ENCODE data around the gene KRTAP4-16.
"Not testable (repeated sequence)": the region's sequence is repeated elsewhere in the genome, so short reads cannot be mapped to it uniquely, and the experiment has no call there.

KRTAP4-16 gene

DNA sequence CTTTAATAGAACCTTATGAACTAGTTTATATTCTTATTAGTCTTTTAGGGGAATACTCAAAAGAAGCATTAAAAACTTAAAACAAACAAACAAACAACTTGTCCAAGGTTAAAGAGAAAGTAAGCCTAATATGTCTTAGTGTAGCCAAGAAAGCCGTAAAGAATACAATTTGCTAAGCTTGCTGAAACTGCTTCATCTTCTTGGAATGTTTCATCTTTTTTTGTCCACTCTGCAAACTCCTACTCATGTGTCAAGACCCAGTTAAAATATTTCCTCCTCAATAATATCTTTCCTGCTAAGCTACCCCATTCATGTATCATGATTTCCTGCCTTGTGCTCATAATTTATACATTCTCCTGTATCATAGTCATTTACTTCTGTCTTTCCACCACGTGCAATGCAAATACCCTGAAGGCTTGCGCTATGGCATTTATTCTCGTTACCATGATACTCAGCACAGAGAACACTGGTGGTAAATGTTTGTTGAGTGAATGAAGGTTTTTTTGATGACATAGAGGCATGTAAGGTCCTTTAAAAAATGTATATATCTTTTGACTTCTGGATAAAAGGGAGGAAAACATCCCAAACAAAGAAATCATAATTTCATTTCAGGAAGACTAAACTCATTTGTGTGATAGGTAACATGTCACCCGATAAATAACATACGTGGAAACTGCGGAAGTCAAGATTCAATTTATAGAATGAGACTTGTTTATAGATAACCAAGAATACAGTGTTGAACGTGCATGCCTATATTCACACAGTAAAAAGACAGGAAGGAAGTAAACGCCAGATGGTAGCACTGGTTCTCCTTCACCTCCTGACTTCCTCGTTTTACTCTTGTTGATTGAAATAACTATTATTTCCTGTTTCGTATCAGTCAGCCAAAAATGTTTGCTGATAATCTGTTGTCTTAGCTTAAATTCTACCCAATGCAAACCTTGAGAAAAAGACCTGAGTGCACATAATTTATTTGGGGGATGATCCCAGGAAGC is 18.0 kb upstream of the KRTAP4-16 start:
- DNase-seq (ENCODE audit: low spot score) = not testable (repeated sequence)

DNA sequence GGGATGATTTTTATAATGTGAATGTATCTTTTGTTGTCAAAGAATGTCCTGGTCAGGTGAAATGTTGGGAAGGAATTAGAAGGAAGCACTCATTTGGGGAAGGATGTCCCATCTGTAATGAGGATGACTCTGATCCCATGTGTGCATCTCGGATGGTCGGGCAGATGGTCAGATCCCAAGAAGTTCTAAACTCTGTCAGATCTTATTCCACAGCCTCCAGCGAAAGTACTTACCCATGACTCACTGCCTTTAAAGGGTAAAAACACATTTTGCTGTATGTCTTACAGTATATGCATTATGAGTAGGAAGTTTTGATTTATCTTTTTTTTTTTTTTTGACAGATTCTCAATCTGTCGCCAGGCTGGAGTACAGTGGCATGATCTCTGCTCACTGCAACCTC is 16.7 kb upstream of the KRTAP4-16 start:
- no peak for DNase-seq (ENCODE audit: low spot score)

DNA sequence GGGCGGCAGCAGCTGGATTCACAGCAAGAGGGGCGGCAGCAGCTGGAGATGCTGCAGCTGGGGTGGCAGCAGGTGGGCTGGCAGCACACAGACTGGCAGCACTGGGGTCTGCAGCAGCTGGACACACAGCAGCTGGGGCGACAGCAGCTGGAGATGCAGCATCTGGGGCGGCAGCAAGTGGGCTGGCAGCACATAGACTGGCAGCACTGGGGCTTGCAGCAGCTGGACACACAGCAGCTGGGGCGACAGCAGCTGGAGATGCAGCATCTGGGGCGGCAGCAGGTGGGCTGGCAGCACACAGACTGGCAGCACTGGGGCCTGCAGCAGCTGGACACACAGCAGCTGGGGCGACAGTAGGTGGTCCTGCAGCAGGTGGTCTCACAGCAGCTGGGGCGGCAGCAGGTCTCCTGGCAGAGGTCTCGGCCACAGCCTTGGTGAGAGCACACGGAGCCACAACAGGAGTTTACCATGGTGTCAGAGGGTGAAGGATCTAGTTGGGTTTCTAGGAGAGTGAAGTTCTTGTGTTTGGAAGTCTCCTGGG is 15.9 kb upstream of the KRTAP4-16 start, which contains the start of gene KRTAP4-11:
TSS of gene KRTAP4-11 (minus strand) at position 528 of the 541 bp plus-strand sequence. CDS start at position 470, 58 bp downstream.
- DNase-seq (ENCODE audit: low spot score) = not testable (repeated sequence)

DNA sequence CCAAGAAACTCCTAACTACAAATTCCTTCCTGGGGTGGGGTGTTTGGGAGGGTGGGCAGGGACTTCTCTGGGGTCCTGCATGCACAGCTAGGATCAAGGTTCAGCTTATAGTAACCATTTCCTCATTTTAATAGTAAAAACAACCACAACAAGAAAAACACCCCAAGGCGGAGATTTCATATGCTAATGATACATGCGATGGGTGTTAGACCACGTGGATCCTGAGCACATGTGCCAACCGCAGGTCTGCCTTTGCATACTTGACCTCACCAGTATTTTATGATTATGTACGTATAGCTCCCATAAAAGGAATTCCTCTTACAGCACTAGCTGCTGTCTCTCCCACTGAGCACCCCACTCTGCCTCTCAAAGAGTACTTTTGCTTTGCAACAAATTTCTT is 14.3 kb upstream of the KRTAP4-16 start:
- no peak for DNase-seq (ENCODE audit: low spot score)

DNA sequence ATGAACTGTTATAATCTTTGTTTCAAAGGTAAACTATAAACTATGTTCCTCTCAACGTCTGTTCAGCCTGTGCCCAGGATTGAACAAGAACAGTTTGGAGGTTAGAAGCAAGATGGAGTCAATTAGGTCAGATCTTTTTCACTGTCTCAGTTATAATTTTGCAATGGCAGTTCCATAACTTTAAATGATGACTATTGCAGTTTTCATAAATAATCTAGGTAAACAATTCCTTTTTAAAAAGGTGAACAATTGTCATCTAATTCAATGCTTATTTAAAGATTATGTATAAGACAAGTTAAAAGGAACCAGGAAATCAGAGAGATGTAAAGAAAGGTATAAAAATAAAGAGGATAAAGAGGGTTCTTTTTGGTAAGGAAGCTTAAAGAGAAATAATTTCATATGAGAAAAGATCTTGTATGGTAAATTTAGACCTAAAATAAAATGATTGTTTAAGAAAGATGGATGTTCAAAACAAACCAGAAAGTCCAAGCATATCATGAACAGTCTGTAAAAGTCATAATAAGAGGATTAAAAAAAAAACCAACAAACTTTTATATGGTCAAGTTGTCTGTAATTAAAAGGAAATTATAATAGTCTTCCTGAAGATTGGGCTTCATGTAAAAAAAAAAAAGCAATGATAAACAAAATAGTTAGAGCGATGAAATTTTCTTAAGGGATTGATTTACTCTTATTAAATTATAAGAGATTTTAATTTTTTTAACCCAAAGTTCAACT is 9.3 kb upstream of the KRTAP4-16 start:
- no peak for DNase-seq (ENCODE audit: low spot score)

DNA sequence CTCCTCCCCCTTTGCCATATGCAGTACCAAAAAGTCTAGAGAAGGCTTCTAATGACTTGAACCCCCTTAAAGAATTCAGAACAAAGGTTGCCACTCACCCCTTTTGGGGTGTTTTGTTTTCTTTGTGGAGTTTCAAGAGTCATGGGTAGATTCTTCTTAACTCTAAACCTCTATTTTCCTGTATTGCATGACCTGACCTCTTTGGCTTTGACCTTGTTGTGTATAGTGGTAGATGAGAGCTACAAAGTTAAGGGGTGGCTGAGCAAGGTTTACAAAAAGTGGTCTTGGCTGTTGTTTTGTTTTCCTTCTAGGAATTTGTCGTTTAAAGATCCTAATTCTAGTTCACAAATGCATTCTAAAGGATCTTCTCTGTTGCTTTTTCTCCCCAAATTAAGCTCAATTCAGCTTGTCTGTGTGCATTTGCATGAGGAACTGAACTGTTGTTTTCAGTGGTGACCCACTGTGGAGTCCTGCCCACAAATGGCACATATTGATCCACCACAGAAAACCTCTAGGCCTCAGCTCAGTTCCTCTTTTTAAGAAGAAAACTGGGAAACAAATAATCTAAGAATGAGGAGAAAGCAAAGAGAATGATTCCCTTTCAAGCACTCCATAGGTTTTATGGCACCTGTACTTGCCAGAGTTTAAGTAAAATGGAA is 6.8 kb upstream of the KRTAP4-16 start:
- not testable (repeated sequence) for DNase-seq (ENCODE audit: low spot score)

DNA sequence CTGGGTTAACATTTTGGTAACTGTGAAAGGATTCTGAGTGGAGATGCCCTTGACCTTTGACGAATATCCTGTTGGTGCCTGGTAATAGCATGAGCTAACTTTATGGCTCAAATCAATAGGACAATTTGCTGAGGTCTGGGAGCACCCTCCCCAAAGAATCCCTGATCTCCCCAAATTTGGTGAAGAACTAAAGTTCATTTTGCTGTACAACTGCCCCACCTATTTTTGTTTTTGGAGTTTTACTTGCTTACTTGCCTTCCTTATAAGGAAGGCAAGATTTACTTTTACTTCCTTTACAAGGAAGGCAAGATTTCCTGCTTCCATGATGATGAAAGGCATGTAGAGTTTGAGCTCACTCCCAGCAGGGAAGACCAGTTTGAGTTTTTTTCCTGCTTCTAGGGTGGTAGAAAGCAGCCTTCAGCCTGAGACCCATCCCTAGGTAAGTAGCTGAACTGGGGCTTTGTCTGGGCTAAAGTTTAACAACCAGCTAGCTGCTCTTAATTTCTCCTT is 6.0 kb upstream of the KRTAP4-16 start:
- no peak for DNase-seq (ENCODE audit: low spot score)

DNA sequence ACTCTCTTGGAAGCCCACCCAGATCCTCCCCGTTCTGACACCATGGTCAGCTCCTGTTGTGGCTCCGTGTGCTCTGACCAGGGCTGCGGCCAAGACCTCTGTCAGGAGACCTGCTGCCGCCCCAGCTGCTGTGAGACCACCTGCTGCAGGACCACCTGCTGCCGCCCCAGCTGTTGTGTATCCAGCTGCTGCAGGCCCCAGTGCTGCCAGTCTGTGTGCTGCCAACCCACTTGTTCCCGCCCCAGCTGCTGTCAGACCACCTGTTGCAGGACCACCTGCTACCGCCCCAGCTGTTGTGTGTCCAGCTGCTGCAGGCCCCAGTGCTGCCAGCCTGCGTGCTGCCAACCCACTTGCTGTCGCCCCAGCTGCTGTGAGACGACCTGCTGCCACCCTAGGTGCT is 3.3 kb upstream of the KRTAP4-16 start, which contains the start of gene KRTAP4-9:
TSS of gene KRTAP4-9 (plus strand) at position 43 of the 400 bp plus-strand sequence. CDS start at position 43, 0 bp downstream.
- not testable (repeated sequence) for DNase-seq (ENCODE audit: low spot score)

DNA sequence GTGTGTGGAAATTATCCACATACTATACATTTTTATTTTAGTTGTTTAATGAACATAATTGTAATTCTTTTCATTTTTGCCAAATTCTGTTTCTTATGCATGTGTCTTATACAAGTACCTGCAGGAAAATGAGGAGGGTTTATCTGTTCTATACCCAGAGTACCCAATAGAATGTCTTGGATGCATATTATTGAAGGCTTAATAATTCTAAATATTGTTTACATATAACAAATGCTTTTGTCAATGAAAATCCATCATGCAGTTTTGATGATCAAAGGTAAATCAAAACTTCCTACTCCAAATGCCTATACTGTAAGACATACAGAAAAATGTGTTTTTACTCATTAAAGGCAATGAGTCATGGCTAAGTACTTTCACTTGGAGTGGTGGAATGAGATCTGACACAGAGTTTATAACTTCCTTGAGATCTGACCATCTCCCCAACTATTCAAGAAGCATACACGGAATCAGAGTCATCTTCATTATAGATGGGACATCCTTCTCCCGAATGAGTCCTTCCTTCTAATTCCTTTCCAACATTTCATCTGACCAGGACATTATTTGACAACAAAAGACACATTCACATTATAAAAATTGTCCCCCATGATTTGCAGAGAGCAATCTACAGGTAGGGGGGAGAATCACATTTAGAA is 2.5 kb upstream of the KRTAP4-16 start:
- DNase-seq (ENCODE audit: low spot score) = not testable (repeated sequence)

DNA sequence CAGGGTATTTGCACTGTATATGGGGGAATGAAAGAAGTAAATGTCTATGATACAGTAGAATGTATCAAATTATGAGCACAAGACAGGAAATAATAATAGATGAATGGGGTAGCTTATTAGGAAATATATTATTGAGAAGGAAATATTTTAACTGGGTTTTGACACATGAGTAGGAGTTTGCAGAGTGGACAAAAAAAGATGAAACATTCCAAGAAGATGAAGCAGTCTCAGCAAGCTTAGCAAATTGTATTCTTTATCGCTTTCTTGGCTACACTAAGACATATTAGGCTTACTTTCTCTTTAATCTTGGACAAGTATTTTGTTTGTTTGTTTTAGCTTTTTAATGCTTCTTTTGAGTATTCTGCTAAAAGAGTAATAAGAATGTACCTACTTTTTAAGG is 1.9 kb upstream of the KRTAP4-16 start:
- DNase-seq (ENCODE audit: low spot score) = no peak

DNA sequence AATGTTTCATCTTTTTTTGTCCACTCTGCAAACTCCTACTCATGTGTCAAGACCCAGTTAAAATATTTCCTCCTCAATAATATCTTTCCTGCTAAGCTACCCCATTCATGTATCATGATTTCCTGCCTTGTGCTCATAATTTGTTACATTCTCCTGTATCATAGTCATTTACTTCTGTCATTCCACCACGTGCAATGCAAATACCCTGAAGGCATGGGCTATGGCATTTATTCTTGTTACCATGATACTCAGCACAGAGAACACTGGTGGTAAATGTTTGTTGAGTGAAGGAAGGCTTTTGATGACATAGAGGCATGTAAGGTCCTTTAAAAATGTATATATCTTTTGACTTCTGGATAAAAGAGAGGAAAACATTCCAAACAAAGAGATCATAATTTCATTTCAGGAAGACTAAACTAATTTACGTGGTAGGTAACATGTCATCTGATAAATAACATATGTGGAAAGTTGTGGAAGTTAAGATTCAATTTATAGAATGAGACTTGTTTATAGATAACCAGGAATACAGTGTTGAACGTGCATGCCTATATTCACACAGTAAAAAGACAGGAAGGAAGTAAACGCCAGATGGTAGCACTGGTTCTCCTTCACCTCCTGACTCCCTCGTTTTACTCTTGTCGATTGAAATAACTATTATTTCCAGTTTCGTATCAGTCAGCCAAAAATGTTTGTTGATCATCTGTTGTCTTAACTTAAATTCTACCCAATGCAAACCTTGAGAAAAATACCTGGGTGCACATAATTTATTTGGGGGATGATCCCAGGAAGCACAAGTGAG is 2.1 kb downstream of the KRTAP4-16 start:
- DNase-seq (ENCODE audit: low spot score) = not testable (repeated sequence)

DNA sequence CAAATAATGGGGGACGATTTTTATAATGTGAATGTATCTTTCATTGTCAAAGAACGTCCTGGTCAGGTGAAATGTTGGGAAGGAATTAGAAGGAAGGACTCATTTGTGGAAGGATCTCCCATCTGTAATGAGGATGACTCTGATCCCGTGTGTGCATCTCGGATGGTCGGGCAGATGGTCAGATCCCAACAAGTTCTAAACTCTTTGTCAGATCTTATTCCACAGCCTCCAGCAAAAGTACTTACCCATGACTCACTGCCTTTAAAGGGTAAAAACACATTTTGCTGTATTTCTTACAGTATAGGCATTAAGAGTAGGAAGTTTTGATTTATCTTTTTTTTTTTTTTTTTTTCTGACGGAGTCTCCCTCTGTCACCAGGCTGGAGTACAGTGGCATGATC is 3.5 kb downstream of the KRTAP4-16 start:
- no peak for DNase-seq (ENCODE audit: low spot score)

DNA sequence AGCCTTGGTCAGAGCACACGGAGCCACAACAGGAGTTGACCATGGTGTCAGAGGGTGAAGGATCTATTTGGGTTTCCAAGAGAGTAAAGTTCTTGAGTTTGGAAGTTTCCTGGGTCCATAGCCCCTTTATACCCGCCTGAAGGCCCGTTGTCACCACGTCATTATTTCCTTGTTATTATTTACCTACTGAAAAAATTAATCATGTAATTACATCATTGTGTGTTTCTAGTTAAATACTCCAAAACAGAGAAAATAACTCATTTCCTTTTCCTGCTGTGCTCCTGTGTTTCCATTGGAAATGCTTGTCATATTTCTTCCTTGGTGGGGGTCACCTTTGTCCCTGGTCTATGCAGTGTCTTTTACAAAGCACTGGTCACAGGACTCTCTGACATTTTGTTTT is 4.0 kb downstream of the KRTAP4-16 start, which contains the start of gene KRTAP4-8:
TSS of gene KRTAP4-8 (minus strand) at position 101 of the 400 bp plus-strand sequence. CDS start at position 43, 58 bp downstream.
- DNase-seq (ENCODE audit: low spot score) = no peak

DNA sequence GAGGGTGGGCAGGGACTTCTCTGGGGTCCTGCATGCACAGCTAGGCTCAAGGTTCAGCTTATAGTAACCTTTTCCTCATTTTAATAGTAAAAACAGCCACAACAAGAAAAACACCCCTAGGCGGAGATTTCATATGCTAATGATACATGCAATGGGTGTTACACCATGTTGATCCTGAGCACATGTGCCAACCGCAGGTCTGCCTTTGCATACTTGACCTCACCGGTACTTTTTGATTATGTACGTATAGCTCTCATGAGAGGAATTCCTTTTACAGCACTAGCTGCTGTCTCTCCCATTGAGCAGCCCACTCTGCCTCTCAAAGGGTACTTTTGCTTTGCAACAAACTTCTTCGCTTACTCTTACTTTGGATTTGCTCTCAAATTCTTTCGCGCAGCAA is 6.0 kb downstream of the KRTAP4-16 start:
- DNase-seq (ENCODE audit: low spot score) = no peak

DNA sequence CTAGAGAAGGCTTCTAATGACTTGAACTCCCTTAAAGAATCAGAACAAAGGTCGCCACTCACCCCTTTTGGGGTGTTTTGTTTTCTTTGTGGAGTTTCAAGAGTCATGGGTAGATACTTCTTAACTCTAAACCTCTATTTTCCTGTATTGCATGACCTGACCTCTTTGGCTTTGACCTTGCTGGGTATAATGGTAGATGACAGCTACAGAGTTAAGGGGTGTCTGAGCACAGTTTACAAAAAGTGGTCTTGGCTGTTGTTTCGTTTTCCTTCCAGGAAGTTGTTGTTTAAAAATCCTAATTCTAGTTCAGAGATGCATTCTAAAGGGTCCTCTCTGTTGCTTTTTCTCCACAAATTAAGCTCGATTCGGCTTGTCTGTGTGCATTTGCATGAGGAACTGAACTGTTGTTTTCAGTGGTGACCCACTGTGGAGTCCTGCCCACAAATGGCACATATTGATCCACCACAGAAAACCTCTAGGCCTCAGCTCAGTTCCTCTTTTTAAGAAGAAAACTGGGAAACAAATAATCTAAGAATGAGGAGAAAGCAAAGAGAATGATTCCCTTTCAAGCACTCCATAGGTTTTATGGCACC is 13.2 kb downstream of the KRTAP4-16 start:
- DNase-seq (ENCODE audit: low spot score) = not testable (repeated sequence)

DNA sequence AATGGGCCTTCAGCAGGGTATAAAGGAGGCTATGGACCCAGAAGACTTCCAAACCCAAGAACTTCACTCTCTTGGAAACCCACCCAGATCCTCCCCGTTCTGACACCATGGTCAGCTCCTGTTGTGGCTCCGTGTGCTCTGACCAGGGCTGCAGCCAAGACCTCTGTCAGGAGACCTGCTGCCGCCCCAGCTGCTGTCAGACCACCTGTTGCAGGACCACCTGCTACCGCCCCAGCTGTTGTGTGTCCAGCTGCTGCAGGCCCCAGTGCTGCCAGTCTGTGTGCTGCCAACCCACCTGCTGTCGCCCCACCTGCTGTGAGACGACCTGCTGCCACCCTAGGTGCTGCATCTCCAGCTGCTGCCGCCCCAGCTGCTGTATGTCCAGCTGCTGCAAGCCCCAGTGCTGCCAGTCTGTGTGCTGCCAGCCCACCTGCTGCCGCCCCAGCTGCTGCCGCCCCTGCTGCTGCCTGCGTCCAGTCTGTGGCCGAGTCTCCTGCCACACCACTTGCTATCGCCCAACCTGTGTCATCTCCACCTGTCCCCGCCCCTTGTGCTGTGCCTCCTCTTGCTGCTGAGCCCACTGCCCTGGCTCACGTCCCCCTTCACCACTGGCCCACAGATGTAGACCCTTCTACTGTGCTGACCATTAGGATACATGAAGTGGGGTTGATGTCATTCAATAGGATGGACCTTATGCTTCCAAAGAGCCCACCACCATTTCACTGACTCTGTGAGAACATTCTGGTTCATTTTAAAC is 17.7 kb downstream of the KRTAP4-16 start, which contains the start of gene KRTAP4-7:
TSS of gene KRTAP4-7 (plus strand) at position 51 of the 757 bp plus-strand sequence. CDS start at position 108, 57 bp downstream.
- DNase-seq (ENCODE audit: low spot score) = not testable (repeated sequence)

DNA sequence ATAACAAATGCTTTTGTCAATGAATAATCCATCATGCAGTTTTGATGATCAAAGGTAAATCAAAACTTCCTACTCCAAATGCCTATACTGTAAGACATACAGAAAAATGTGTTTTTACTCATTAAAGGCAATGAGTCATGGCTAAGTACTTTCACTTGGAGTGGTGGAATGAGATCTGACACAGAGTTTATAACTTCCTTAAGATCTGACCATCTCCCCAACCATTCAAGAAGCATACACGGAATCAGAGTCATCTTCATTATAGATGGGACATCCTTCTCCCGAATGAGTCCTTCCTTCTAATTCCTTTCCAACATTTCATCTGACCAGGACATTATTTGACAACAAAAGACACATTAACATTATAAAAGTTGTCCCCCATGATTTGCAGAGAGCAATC is 18.6 kb downstream of the KRTAP4-16 start:
- not testable (repeated sequence) for DNase-seq (ENCODE audit: low spot score)

DNA sequence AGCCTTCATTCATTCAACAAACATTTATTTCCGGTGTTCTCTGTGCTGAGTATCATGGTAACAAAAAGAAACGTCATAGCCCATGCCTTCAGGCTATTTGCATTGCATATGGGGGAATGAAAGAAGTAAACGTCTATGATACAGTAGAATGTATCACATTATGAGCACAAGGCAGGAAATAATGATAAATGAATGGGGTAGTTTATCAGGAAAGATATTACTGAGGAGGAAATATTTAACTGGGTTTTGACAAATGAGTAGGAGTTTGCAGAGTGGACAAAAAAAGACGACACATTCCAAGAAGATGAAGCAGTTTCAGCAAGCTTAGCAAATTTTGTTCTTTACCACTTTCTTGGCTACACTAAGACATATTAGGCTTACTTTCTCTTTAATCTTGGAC is 19.4 kb downstream of the KRTAP4-16 start:
- no peak for DNase-seq (ENCODE audit: low spot score)

DNA sequence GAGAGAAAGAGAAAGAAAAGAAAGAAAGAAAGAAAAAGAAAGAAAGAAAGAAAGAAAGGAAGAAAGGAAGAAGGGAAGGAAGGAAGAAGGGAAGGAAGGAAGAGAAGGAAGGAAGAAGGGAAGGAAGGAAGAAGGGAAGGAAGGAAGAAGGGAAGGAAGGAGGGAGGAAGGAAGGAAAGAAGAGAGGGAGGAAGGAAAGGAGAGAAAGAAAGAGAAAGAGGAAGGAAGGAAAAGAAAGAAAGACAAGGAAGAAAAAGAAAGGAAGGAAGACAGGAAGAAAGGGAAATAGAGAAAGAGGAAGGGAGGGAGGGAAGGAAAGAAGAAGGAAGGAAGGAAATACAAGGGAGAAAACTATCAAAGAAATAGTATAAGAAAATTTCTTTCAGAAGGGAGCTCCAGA is 25.2 kb downstream of the KRTAP4-16 start:
- no peak for DNase-seq (ENCODE audit: low spot score)

Measured in hematopoietic multipotent progenitor cell treated with erythropoietin and hydrocortisone succinate and interleukin-3 and kit ligand, for 17 days (in vitro differentiated cells).